GM20000 (cell line): ENCODE measurements around the gene LCNL1.

Source experiments
- DNase-seq: peaks from one replicate; pipeline ENCODE4 v3.0.0; 2012; ENCODE audit warnings: low spot score
- CTCF ChIP-seq: IDR thresholded peaks from 2 replicates; pipeline ENCODE4 v1.5.1; 2012; ENCODE audit warnings: mild to moderate bottlenecking, control low read depth; ENCODE audit errors: extremely low read depth, missing control alignments

LCNL1 gene

GRCh38 chr9:136962701-136963248 lies 20.0 kb upstream of the LCNL1 start:
- DNase-seq = no peak
- no peak for TF ChIP-seq CTCF

DNA sequence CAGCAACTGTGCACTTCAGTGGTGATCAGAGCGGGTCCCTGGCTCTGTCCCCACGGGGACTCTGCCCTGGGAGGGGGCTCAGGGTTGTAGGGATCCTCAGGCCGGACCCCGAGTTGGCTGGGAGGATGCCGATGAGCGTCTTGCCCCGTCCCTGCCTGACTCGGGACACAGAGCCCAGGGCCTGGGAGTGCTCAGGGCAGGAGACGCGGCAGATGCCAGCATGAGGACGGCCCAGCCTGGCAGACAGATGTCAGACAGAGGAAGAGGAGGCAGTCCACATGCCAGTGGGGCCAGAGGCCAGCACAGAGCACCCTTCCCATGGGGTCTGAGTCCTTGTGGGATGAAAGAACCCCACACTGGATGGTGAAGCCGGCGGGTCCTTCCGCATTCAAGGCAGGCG lies 19.5 kb upstream of the LCNL1 start:
- TF ChIP-seq CTCF = no peak
- no peak for DNase-seq

DNA sequence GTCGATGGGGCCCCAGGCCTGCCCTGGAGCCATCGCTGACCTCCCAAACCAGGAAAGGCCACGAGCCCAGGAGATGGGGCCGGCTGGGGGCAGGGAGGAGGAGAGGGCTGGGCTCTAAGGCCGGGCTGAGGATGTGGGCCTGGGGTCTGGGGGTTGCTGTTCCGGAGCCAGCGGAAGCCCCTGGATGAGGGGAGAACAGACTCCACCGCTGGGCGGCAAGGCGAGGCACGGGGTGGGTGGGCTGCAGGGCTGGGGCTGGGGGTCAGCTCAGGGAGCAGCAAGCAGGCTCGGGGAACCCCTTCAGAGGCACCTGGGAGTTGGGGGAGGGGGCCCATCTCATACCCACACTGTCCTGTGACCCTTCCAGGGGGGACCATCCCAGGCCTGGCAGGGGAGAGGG lies 19.0 kb upstream of the LCNL1 start:
- TF ChIP-seq CTCF = no peak
- DNase-seq = no peak

GRCh38 chr9:136964171-136964689 lies 18.6 kb upstream of the LCNL1 start:
- TF ChIP-seq CTCF = no peak
- DNase-seq = no peak

GRCh38 chr9:136964833-136965422 lies 17.9 kb upstream of the LCNL1 start:
- TF ChIP-seq CTCF = no peak
- no peak for DNase-seq

DNA sequence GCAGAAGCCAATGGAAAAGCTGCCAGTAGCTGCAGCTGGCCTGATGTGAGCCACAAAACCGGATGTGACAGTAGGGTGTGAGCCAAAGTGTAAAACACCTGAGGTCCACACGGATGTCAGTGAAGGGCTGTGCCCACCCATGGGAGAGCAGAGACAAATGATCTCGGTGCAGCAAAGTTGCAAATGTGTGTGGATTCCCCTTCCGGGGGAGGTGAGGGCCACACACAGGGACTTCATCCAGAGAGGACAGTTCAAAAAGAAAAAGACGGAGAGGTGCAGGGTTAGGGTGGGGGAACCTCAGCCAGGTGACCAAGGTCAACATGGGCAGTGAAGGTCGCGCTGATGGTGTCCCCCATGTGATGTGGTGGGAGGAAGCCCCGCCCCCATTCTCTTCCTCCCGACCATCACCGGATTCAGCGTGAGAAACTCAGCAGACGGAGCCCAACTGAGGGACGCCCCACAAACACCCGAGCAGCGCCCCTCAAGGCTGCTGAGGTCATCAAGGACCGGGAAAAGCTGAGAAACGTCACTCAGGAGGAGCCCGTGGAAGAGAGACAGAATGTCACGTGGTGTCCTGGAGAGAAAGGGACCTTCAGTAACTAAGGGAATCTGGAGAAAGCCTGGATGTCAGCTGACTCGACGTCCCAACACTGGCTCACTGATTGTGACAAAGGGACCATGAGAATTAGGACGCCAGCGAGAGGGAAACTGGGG lies 16.9 kb upstream of the LCNL1 start:
- DNase-seq = no peak
- no peak for TF ChIP-seq CTCF
